Neuron (in vitro differentiated cells): ENCODE results near the gene TXNL1.
A peak's percentile ranks its signal among the peaks of the same experiment; 100 is the strongest.
"Not testable (repeated sequence)": the region's sequence is repeated elsewhere in the genome, so short reads cannot be mapped to it uniquely, and the experiment has no call there.

ENCODE experiments used
- H2AFZ ChIP-seq: one replicate; pipeline ENCODE4 v1.6.1; 2013; ENCODE audit warnings: low read depth, mild to moderate bottlenecking, inconsistent platforms, low read length, moderate library complexity
- H3K27me3 ChIP-seq: one replicate; pipeline ENCODE4 v1.6.1; 2013; ENCODE audit warnings: low read length; ENCODE audit not compliant: insufficient read depth
- H3K36me3 ChIP-seq: one replicate; pipeline ENCODE4 v1.6.1; 2013; ENCODE audit warnings: low read length; ENCODE audit not compliant: insufficient read depth
- H3K4me1 ChIP-seq: one replicate; pipeline ENCODE4 v1.6.1; 2013; ENCODE audit warnings: low read length; ENCODE audit not compliant: insufficient read depth
- H3K4me3 ChIP-seq: 2 replicates; pipeline ENCODE4 v1.5.1; 2013; ENCODE audit warnings: mild to moderate bottlenecking, low read length, moderate library complexity
- H3K9me3 ChIP-seq: one replicate; pipeline ENCODE4 v1.6.1; 2013; ENCODE audit warnings: low read length

The TXNL1 gene

DNA sequence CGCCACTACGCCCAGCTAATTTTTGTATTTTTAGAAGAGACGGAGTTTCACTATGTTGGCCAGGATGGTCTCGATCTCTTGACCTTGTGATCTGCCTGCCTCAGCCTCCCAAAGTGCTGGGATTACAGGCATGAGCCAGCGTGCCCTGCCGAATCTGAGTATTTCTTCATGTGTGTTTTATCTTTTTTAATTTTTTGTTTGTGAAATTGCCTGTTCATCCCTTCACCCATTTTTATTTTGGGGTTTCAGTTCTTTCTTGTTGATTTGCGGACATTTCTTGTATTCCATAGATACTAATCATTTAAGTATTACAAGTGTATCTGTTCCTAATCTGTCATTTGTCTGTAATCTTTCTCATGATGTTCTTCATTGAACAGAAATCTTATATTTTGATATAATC is 15.9 kb upstream of the TXNL1 start:
- H3K4me3 ChIP-seq, H3K36me3 ChIP-seq, H3K9me3 ChIP-seq, H2AFZ ChIP-seq, H3K27me3 ChIP-seq: not testable (repeated sequence)
- peaks cover 14% of the 10 kb centered on the region for H3K4me1 ChIP-seq

GRCh38 chr18:56652802-56653201 is 14.4 kb upstream of the TXNL1 start:
- Histone ChIP-seq H3K27me3 (no peaks in the 10 kb centered on the region), H2AFZ (no peak overlapping the region), H3K4me1 (peaks cover 14% of the 10 kb centered on the region), H3K9me3 (no peaks in the 10 kb centered on the region), H3K4me3 (no peak overlapping the region), H3K36me3 (no peaks in the 10 kb centered on the region)

DNA sequence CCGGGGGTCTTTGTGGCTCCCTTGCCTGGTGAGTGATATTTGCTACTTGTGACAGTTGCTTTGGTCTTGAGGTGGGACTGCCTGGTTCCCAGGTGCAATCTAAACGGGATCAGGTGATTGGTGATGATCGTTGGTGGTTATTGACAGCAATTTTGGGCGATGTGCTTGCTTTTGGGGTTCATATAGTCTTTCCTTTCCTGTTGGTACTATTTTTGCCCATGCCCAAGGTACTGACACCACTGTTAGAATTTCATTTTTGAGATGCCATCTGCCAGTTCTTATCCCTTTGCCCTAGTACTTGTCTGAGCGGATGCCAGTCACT is 13.3 kb upstream of the TXNL1 start:
- Histone ChIP-seq H3K36me3 (no peaks in the 10 kb centered on the region), H3K9me3 (no peaks in the 10 kb centered on the region), H3K4me1 (peaks cover 14% of the 10 kb centered on the region), H3K27me3 (no peaks in the 10 kb centered on the region), H2AFZ (peak overlapping the region; percentile 54), H3K4me3 (peak overlapping the region; percentile 75)

- Histone ChIP-seq H3K9me3 (no peaks in the 10 kb centered on the region), H3K36me3 (no peaks in the 10 kb centered on the region), H3K27me3 (no peaks in the 10 kb centered on the region), H2AFZ (peak within 1 kb of the TSS; percentile 54), H3K4me1 (peaks cover 14% of the 10 kb centered on the region), H3K4me3 (peak within 1 kb of the TSS; percentile 75)
These were observed 12.8 kb upstream of the TXNL1 start, which contains the start of gene WDR7 for GRCh38 chr18:56650944-56651770. TSS of gene WDR7 (plus strand) at chr18:56651359. CDS start at chr18:56672516, 21,157 bp downstream.

- no peaks in the 10 kb centered on the region for H3K36me3 ChIP-seq
- peak overlapping the region; percentile 75 for H3K4me3 ChIP-seq
- no peak overlapping the region for H2AFZ ChIP-seq
- no peaks in the 10 kb centered on the region for H3K27me3 ChIP-seq
- H3K9me3 ChIP-seq = no peaks in the 10 kb centered on the region
- peaks cover 14% of the 10 kb centered on the region for H3K4me1 ChIP-seq
These were observed 11.6 kb upstream of the TXNL1 start for GRCh38 chr18:56649996-56650395.

DNA sequence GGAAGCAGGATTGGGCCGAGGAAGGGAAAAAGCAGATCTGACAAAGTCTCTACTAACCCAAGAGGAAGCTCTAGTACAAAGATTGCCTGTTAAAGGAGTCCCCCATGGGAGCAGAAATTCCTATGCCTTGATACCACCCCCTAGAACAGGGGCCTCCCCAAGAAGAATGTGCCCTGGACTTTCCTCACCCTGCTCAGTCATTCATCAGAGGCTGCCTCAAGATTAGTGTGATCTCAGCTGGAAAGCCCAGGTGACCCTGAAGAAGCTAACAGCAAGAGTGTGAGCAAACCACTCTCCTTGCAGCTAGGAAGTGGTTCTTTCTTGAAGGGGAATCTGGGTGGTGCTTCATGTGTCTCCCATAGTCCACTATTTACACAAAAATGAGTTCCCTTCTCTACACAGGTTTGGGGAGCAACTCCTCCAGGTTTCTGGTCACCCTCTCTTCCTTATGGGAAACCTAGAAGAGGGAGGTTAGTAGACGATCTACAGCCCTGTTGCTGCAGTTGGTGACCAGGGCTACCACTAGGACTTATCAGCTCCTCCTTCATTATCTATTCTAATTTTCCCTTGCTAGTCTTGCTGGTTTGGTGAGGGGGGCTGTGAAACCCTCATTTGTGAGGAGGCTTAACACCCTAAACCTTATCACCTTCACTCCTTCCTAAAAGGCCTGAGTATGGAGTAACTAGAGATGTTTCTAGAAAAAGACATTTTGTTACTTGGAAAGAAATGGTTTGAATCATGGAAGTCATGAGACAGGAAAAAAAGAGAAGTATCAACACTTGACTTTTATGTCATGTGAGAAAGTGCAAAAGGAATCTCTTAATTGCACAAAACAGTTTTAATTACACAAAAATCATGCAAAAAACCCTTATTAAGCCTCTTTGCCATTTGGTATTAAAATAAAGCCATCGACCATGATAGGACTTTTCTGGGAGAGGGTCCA is 9.8 kb upstream of the TXNL1 start:
- Histone ChIP-seq H2AFZ (no peak overlapping the region), H3K36me3 (no peaks in the 10 kb centered on the region), H3K9me3 (no peaks in the 10 kb centered on the region), H3K4me3 (no peak overlapping the region), H3K4me1 (peaks cover 14% of the 10 kb centered on the region), H3K27me3 (no peaks in the 10 kb centered on the region)

DNA sequence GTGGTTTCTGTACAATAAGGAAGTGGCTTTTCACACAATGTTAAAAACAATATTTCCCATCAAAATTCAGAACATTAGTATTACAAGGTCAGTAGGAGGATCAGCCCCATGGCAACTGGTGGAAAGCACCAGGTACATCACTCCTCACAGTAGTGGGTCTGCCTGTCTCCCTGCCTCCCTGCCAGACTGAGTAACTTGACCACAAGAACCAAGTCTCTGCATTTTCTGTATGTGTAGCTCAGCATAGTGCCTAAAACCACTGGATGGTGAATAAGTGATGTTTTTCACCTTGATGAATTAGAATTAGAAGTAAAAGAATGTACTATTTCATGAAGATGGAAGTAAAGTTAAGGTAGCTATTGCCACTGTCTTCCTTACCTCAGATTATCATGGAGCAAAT is 8.7 kb upstream of the TXNL1 start:
- no peaks in the 10 kb centered on the region for H3K9me3 ChIP-seq
- H3K36me3 ChIP-seq = no peaks in the 10 kb centered on the region
- peaks cover 10% of the 10 kb centered on the region for H3K4me1 ChIP-seq
- H3K4me3 ChIP-seq = no peak overlapping the region
- no peaks in the 10 kb centered on the region for H3K27me3 ChIP-seq
- H2AFZ ChIP-seq = no peak overlapping the region

GRCh38 chr18:56645415-56646016 is 7.1 kb upstream of the TXNL1 start:
- no peaks in the 10 kb centered on the region for H3K9me3 ChIP-seq
- peaks cover 2% of the 10 kb centered on the region for H3K4me1 ChIP-seq
- H3K27me3 ChIP-seq = no peaks in the 10 kb centered on the region
- H2AFZ ChIP-seq = no peak overlapping the region
- no peak overlapping the region for H3K4me3 ChIP-seq
- no peaks in the 10 kb centered on the region for H3K36me3 ChIP-seq

- Histone ChIP-seq H3K4me1 (peaks cover 5% of the 10 kb centered on the region), H3K36me3 (no peaks in the 10 kb centered on the region), H3K9me3 (no peaks in the 10 kb centered on the region), H2AFZ (no peak overlapping the region), H3K27me3 (no peaks in the 10 kb centered on the region), H3K4me3 (no peak overlapping the region)
These were observed 5.0 kb upstream of the TXNL1 start for GRCh38 chr18:56643381-56643780.

- peaks cover 8% of the 10 kb centered on the region for H3K4me1 ChIP-seq
- H3K9me3 ChIP-seq = no peaks in the 10 kb centered on the region
- H3K27me3 ChIP-seq = no peaks in the 10 kb centered on the region
- H3K4me3 ChIP-seq = no peak overlapping the region
- no peak overlapping the region for H2AFZ ChIP-seq
- H3K36me3 ChIP-seq = no peaks in the 10 kb centered on the region
These were observed 3.4 kb upstream of the TXNL1 start for GRCh38 chr18:56641714-56642337.

- no peak overlapping the region for H3K4me3 ChIP-seq
- no peak overlapping the region for H2AFZ ChIP-seq
- H3K36me3 ChIP-seq = peaks cover 4% of the 10 kb centered on the region
- H3K4me1 ChIP-seq = peaks cover 16% of the 10 kb centered on the region
- H3K27me3 ChIP-seq = no peaks in the 10 kb centered on the region
- no peaks in the 10 kb centered on the region for H3K9me3 ChIP-seq
These were observed 1.2 kb upstream of the TXNL1 start for GRCh38 chr18:56639571-56639970.

- H3K27me3 ChIP-seq = no peaks in the 10 kb centered on the region
- peak overlapping the region; percentile 60 for H3K4me3 ChIP-seq
- peaks cover 10% of the 10 kb centered on the region for H3K36me3 ChIP-seq
- H3K9me3 ChIP-seq = no peaks in the 10 kb centered on the region
- H2AFZ ChIP-seq = peak overlapping the region; percentile 89
- H3K4me1 ChIP-seq = peaks cover 16% of the 10 kb centered on the region
These were observed 651 bp upstream of the TXNL1 start for GRCh38 chr18:56639104-56639381.
